ENCODE data around the gene KDM1B.
A peak's percentile ranks its signal among the peaks of the same experiment; 100 is the strongest.
"Not testable (repeated sequence)": the region's sequence is repeated elsewhere in the genome, so short reads cannot be mapped to it uniquely, and the experiment has no call there.

The KDM1B gene

GRCh38 chr6:18132346-18132745, 22.9 kb upstream of the KDM1B start:
- no peak overlapping the region for H3K9ac ChIP-seq (ENCODE audit: low read depth, low read length)
- H3K27me3 ChIP-seq (ENCODE audit: insufficient read depth, low read length), result no peaks in the 10 kb centered on the region
- no peak overlapping the region for H3K4me3 ChIP-seq (ENCODE audit: low read length)
- H3K27ac ChIP-seq (ENCODE audit: low read length), result no peak overlapping the region
- no peaks in the 10 kb centered on the region for H3K4me1 ChIP-seq (ENCODE audit: insufficient read depth, low read length)
- H3K9me3 ChIP-seq (ENCODE audit: insufficient read depth, low read depth, low read length), result no peaks in the 10 kb centered on the region
- peaks cover 26% of the 10 kb centered on the region for H3K36me3 ChIP-seq (ENCODE audit: insufficient read depth, low read depth, low read length)

DNA sequence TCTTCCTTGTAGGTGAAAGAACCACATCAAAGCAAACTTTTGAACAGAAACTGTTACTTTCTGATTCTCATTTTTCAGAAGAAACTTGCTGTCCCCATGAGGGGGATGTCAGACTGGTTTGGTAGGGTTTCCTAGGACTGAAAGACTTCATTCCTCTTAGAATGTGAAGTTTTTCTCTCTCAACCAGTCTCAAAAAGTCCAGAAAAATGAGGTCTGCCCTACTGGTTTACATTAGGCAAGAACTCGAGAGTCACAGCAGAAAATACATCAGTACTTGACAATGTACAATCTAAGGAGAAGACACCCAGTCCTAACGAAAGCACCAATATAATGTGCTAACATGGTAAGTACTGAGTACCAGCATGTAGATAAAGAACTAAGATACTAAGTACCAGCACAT, 20.1 kb upstream of the KDM1B start:
- Histone ChIP-seq H3K27ac (ENCODE audit: low read length) (no peak overlapping the region), H3K9ac (ENCODE audit: low read depth, low read length) (no peak overlapping the region), H3K9me3 (ENCODE audit: insufficient read depth, low read depth, low read length) (no peaks in the 10 kb centered on the region), H3K4me1 (ENCODE audit: insufficient read depth, low read length) (no peaks in the 10 kb centered on the region), H3K4me3 (ENCODE audit: low read length) (no peak overlapping the region), H3K27me3 (ENCODE audit: insufficient read depth, low read length) (no peaks in the 10 kb centered on the region), H3K36me3 (ENCODE audit: insufficient read depth, low read depth, low read length) (peaks cover 41% of the 10 kb centered on the region)

GRCh38 chr6:18136260-18136659, 19.0 kb upstream of the KDM1B start:
- H3K36me3 ChIP-seq (ENCODE audit: insufficient read depth, low read depth, low read length), result peaks cover 38% of the 10 kb centered on the region

GRCh38 chr6:18138906-18139305, 16.3 kb upstream of the KDM1B start:
- no peaks in the 10 kb centered on the region for H3K9me3 ChIP-seq (ENCODE audit: insufficient read depth, low read depth, low read length)
- H3K27me3 ChIP-seq (ENCODE audit: insufficient read depth, low read length), result no peaks in the 10 kb centered on the region
- H3K36me3 ChIP-seq (ENCODE audit: insufficient read depth, low read depth, low read length), result peaks cover 36% of the 10 kb centered on the region
- no peak overlapping the region for H3K9ac ChIP-seq (ENCODE audit: low read depth, low read length)
- no peaks in the 10 kb centered on the region for H3K4me1 ChIP-seq (ENCODE audit: insufficient read depth, low read length)
- no peak overlapping the region for H3K27ac ChIP-seq (ENCODE audit: low read length)
- H3K4me3 ChIP-seq (ENCODE audit: low read length), result no peak overlapping the region

More at GRCh38 chr6:18136260-18136659, 19.0 kb upstream of the KDM1B start:
- Histone ChIP-seq H3K9me3 (ENCODE audit: insufficient read depth, low read depth, low read length) (no peaks in the 10 kb centered on the region), H3K27me3 (ENCODE audit: insufficient read depth, low read length) (no peaks in the 10 kb centered on the region), H3K4me3 (ENCODE audit: low read length) (no peak overlapping the region), H3K27ac (ENCODE audit: low read length) (no peak overlapping the region), H3K9ac (ENCODE audit: low read depth, low read length) (no peak overlapping the region), H3K4me1 (ENCODE audit: insufficient read depth, low read length) (no peaks in the 10 kb centered on the region)

DNA sequence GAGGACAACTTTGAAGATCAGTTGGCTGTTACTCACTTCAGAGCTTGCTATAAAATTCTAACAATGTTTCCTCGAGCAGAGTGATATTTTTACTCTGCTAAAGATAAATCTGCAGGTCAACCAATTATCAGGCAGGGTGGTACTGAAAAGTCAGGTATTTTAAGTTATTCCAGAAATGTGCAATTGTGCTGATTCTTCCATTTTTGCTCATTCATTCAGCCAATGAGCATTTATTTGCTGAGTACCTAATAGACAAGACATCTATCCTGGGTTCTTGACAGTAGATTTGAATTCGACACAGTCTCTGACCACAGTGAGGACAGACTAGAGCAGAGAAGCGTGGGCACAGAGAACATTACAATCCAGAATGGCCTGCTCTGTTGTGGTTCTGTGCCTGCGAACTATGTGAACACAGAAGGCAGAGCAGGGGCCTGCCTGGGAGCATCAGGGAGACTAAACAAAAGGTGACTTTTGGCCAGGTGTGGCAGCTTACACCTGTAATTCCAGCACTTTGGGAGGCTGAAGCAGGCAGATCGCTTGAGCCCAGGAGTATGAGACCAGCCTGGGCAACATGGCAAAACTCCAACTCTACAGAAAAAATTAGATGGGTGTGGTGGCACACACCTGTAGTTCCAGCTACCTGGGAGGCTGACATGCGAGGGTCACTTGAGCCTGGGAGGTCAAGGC, 15.1 kb upstream of the KDM1B start:
- H3K4me3 ChIP-seq (ENCODE audit: low read length), result no peak overlapping the region
- H3K27ac ChIP-seq (ENCODE audit: low read length), result no peak overlapping the region
- no peak overlapping the region for H3K9ac ChIP-seq (ENCODE audit: low read depth, low read length)
- H3K4me1 ChIP-seq (ENCODE audit: insufficient read depth, low read length), result no peaks in the 10 kb centered on the region
- H3K36me3 ChIP-seq (ENCODE audit: insufficient read depth, low read depth, low read length), result peaks cover 33% of the 10 kb centered on the region
- no peaks in the 10 kb centered on the region for H3K27me3 ChIP-seq (ENCODE audit: insufficient read depth, low read length)
- no peaks in the 10 kb centered on the region for H3K9me3 ChIP-seq (ENCODE audit: insufficient read depth, low read depth, low read length)

DNA sequence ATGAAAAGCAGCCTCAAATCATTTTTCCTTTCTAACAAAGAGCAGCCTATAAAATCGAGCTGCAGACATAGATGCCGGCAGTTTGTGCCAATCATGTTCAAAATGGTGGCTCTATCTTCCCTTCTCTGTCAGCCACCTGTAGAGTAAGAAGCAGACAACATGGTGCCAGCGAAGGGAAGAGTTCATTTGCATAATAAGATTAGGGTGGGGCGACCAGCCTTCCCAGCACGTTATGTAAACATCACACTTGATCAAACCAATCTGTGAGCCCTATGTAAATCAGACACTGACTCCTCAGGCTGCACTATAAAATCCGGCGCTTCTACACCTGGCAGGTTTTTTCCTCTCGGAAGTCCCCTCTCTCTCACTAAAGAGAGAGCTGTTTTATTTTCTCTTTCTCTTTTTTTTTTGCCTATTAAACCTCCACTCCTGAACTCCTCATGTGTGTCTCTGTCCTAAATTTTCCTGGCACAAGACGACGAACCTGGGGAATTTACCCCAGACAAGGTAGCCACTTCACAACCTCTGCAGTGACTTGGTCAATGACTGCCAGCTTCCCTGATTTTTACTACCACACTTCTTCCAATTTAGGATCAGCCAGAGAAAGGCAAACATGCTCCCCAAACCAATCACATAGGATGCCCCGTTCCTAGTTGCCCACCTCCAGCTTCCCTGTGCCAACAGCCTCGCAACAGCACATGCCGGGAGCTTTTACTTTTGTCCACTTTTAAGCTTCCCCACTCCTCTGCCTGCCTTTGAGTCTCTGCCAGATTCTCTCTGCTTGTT, 13.2 kb upstream of the KDM1B start:
- H3K36me3 ChIP-seq (ENCODE audit: insufficient read depth, low read depth, low read length), result peaks cover 46% of the 10 kb centered on the region
- peak overlapping the region; percentile 24 for H3K9ac ChIP-seq (ENCODE audit: low read depth, low read length)
- no peaks in the 10 kb centered on the region for H3K27me3 ChIP-seq (ENCODE audit: insufficient read depth, low read length)
- H3K4me3 ChIP-seq (ENCODE audit: low read length), result no peak overlapping the region
- no peaks in the 10 kb centered on the region for H3K4me1 ChIP-seq (ENCODE audit: insufficient read depth, low read length)
- H3K9me3 ChIP-seq (ENCODE audit: insufficient read depth, low read depth, low read length), result no peaks in the 10 kb centered on the region
- no peak overlapping the region for H3K27ac ChIP-seq (ENCODE audit: low read length)

DNA sequence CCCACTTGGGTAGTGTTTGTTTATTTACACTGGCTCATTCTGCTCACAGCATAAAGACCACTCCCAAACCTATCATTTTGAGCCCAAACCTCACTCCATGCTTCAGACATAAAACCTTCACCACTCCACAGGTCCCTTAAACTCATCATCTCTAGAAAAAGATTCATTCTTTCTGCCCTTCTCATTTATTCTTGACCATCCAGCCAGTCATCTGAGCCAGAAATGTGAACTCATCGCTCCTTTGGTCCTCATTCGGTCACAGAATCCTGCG, 12.7 kb upstream of the KDM1B start:
- Histone ChIP-seq H3K4me1 (ENCODE audit: insufficient read depth, low read length) (no peaks in the 10 kb centered on the region), H3K9me3 (ENCODE audit: insufficient read depth, low read depth, low read length) (no peaks in the 10 kb centered on the region), H3K27ac (ENCODE audit: low read length) (no peak overlapping the region), H3K27me3 (ENCODE audit: insufficient read depth, low read length) (no peaks in the 10 kb centered on the region), H3K9ac (ENCODE audit: low read depth, low read length) (no peak overlapping the region), H3K36me3 (ENCODE audit: insufficient read depth, low read depth, low read length) (peaks cover 51% of the 10 kb centered on the region), H3K4me3 (ENCODE audit: low read length) (no peak overlapping the region)

DNA sequence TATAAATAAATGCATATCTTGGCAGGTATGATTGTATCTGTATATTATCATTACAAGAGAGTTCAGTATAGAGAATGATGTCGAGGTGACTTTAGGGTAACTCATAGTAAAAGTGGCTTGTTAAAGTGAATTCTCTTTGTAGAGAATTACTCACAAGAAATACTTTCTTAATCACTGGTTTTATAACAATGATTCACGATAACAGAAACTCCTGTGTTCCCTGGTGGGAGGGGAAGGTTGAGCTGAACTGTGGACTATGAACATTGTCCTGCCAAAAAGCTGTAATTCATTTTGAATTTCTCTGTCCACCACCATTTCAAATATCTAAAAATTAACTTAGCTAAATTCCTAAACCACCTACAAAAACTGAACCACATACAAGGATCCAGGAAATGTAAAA, 8.1 kb upstream of the KDM1B start:
- H3K27me3 ChIP-seq (ENCODE audit: insufficient read depth, low read length), result no peaks in the 10 kb centered on the region
- peaks cover 50% of the 10 kb centered on the region for H3K36me3 ChIP-seq (ENCODE audit: insufficient read depth, low read depth, low read length)
- no peaks in the 10 kb centered on the region for H3K4me1 ChIP-seq (ENCODE audit: insufficient read depth, low read length)
- no peak overlapping the region for H3K4me3 ChIP-seq (ENCODE audit: low read length)
- H3K9ac ChIP-seq (ENCODE audit: low read depth, low read length), result no peak overlapping the region
- H3K9me3 ChIP-seq (ENCODE audit: insufficient read depth, low read depth, low read length), result no peaks in the 10 kb centered on the region
- H3K27ac ChIP-seq (ENCODE audit: low read length), result no peak overlapping the region

DNA sequence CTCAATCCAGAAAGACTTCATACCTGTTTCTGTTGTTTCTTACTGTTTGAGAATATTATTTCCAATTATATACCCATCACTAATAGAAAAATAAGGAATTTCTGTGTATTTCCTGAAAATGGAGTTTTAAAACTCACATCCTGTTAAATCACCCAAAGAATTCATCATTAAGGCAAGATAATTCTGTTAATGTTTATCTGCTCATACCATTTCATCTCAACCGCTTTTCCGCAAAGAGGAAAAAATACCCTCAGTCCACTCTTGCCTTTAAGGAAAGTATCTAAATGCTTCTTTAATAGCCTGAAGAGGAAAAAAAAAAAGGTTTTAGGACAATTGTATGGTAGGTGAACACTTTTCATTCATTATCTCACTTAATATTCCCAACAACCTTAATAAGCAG, 7.6 kb upstream of the KDM1B start:
- H3K27ac ChIP-seq (ENCODE audit: low read length), result no peak overlapping the region

GRCh38 chr6:18148304-18149025, 6.8 kb upstream of the KDM1B start:
- H3K36me3 ChIP-seq (ENCODE audit: insufficient read depth, low read depth, low read length), result peaks cover 42% of the 10 kb centered on the region
- no peak overlapping the region for H3K9ac ChIP-seq (ENCODE audit: low read depth, low read length)
- no peaks in the 10 kb centered on the region for H3K9me3 ChIP-seq (ENCODE audit: insufficient read depth, low read depth, low read length)
- no peak overlapping the region for H3K27ac ChIP-seq (ENCODE audit: low read length)
- H3K27me3 ChIP-seq (ENCODE audit: insufficient read depth, low read length), result no peaks in the 10 kb centered on the region
- H3K4me3 ChIP-seq (ENCODE audit: low read length), result no peak overlapping the region
- no peaks in the 10 kb centered on the region for H3K4me1 ChIP-seq (ENCODE audit: insufficient read depth, low read length)

More for the DNA sequence above, 7.6 kb upstream of the KDM1B start:
- H3K36me3 ChIP-seq (ENCODE audit: insufficient read depth, low read depth, low read length), result peaks cover 50% of the 10 kb centered on the region
- no peaks in the 10 kb centered on the region for H3K4me1 ChIP-seq (ENCODE audit: insufficient read depth, low read length)
- H3K4me3 ChIP-seq (ENCODE audit: low read length), result no peak overlapping the region
- no peaks in the 10 kb centered on the region for H3K27me3 ChIP-seq (ENCODE audit: insufficient read depth, low read length)
- H3K9ac ChIP-seq (ENCODE audit: low read depth, low read length), result no peak overlapping the region
- no peaks in the 10 kb centered on the region for H3K9me3 ChIP-seq (ENCODE audit: insufficient read depth, low read depth, low read length)

GRCh38 chr6:18151391-18151790, 3.8 kb upstream of the KDM1B start:
- not testable (repeated sequence) for H3K4me1 ChIP-seq (ENCODE audit: insufficient read depth, low read length); H3K4me3 ChIP-seq (ENCODE audit: low read length); H3K9ac ChIP-seq (ENCODE audit: low read depth, low read length); H3K27me3 ChIP-seq (ENCODE audit: insufficient read depth, low read length); H3K27ac ChIP-seq (ENCODE audit: low read length); H3K9me3 ChIP-seq (ENCODE audit: insufficient read depth, low read depth, low read length)
- peaks cover 28% of the 10 kb centered on the region for H3K36me3 ChIP-seq (ENCODE audit: insufficient read depth, low read depth, low read length)

DNA sequence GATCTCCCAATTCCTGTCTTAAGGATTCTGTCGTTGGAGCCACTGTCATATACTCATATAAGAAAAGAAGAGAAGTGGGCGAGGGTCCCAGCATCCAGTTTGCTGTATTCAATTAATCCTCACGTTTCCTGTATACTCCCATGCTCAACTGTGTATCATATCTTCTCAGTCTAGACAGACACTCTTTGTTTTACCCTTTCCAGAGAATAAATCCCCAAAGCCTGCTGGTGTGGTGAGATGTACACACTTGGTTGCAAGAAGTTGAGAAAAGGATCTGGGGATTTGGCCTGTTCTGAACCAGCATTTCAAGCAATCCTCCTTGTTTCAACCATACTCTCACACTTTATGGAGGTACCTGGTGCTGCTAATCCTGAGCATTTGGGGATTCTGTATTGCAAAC, 3.4 kb upstream of the KDM1B start:
- no peak overlapping the region for H3K27ac ChIP-seq (ENCODE audit: low read length)
- no peaks in the 10 kb centered on the region for H3K9me3 ChIP-seq (ENCODE audit: insufficient read depth, low read depth, low read length)
- peaks cover 2% of the 10 kb centered on the region; the same call in 1 of the 2 replicates for H3K4me1 ChIP-seq (ENCODE audit: insufficient read depth, low read length)
- no peak overlapping the region for H3K4me3 ChIP-seq (ENCODE audit: low read length)
- H3K27me3 ChIP-seq (ENCODE audit: insufficient read depth, low read length), result no peaks in the 10 kb centered on the region
- peaks cover 27% of the 10 kb centered on the region for H3K36me3 ChIP-seq (ENCODE audit: insufficient read depth, low read depth, low read length)
- H3K9ac ChIP-seq (ENCODE audit: low read depth, low read length), result no peak overlapping the region
